Upper lobe of left lung (tissue), 4 donors: ENCODE measurements around the gene ATOSB.

Experiments used
- EP300 ChIP-seq, 4 donors: sonication (generic); formaldehyde crosslinking; IDR thresholded peaks; one replicate each; pipeline ENCODE4 v1.5.1; 2017; ENCODE audit warnings: antibody characterized with exemption in 4 of 4, control low read depth in 2 of 4
- TF ChIP-seq, protein P1 (sequence below), 6 experiments: fragments of 450-650 bp in 4 of 6; fragments of 200-600 bp in 2 of 6; sonication (generic) in 2 of 6; IDR thresholded peaks; one replicate each; pipeline ENCODE4 v1.5.1; 2016 to 2019; ENCODE audit warnings: antibody characterized with exemption in 6 of 6

- TF ChIP-seq, protein P1, sequence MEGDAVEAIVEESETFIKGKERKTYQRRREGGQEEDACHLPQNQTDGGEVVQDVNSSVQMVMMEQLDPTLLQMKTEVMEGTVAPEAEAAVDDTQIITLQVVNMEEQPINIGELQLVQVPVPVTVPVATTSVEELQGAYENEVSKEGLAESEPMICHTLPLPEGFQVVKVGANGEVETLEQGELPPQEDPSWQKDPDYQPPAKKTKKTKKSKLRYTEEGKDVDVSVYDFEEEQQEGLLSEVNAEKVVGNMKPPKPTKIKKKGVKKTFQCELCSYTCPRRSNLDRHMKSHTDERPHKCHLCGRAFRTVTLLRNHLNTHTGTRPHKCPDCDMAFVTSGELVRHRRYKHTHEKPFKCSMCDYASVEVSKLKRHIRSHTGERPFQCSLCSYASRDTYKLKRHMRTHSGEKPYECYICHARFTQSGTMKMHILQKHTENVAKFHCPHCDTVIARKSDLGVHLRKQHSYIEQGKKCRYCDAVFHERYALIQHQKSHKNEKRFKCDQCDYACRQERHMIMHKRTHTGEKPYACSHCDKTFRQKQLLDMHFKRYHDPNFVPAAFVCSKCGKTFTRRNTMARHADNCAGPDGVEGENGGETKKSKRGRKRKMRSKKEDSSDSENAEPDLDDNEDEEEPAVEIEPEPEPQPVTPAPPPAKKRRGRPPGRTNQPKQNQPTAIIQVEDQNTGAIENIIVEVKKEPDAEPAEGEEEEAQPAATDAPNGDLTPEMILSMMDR (IDR thresholded peaks at IDR 0.05), result no peak
- no peak for TF ChIP-seq EP300 (IDR thresholded peaks at IDR 0.05)
Measured at GRCh38 chr9:35158501-35159280, 43.0 kb upstream of the ATOSB start.
